HepG2 (cell line): ENCODE measurements around the gene UBR1. TPM values are rescaled to one million over a fixed set of nuclear protein-coding genes. Genes with fewer than 3 reads are reported as not detected.
A peak's percentile ranks its signal among the peaks of the same experiment; 100 is the strongest.

Experiments
- ATAC-seq: fragments of 200-7000 bp; cut with Tn5 transposase; 3 replicates; pipeline ENCODE4 v1.9.1; 2020; ENCODE audit warnings: mild to moderate bottlenecking, moderate library complexity
- BruUV-seq: library from RNA; stranded (reverse); fragments of 400-500 nt; replicated peaks from 2 replicates; lab custom pipeline; 2021; lab: Mats Ljungman, UMichigan
- CTCF ChIA-PET: fragments of 300-600 bp; formaldehyde crosslinking; extraction: SDS; loops from one replicate; lab custom pipeline; 2021; ENCODE audit warnings: low total read pairs, inconsistent platforms, low intra/inter-chr PET ratio; lab: Yijun Ruan, JAX
- POLR2A ChIA-PET: fragments of 350-600 bp; sonication (Branson Sonifier 250); formaldehyde crosslinking; loops from one replicate; lab custom pipeline; 2020; ENCODE audit warnings: antibody characterized with exemption, inconsistent platforms; lab: Yijun Ruan, JAX
- DNase-seq: peaks from one replicate; pipeline ENCODE4 v3.0.0-alpha.2; 2015; ENCODE audit warnings: low spot score
- FAIRE-seq: peaks from 3 replicates; lab custom pipeline; 2011; peaks lifted over from hg19 to GRCh38; lab: Jason Lieb, UNC
- H2AFZ ChIP-seq: one replicate; pipeline ENCODE4 v1.6.1; 2011; ENCODE audit warnings: low read length, inconsistent platforms
- H3K27ac ChIP-seq: fragments of 300-600 bp; 3 replicates; pipeline ENCODE4 v1.8.0; 2011; ENCODE audit warnings: mixed run types, mild to moderate bottlenecking, mixed read lengths, low read length, inconsistent platforms; ENCODE audit not compliant: insufficient read depth; ENCODE audit errors: extremely low read length
- H3K27me3 ChIP-seq, 2 experiments: fragments of 200-600 bp in 1 of 2; 2 replicates in 1 of 2; 3 replicates in 1 of 2; pipeline versions ENCODE4 v1.6.0 to v1.8.0; 2011; ENCODE audit warnings: low read length in 2 of 2, mild to moderate bottlenecking in 2 of 2, moderate library complexity in 2 of 2, inconsistent platforms in 1 of 2; ENCODE audit not compliant: insufficient read depth in 2 of 2, control insufficient read depth in 1 of 2
- H3K36me3 ChIP-seq, 2 experiments: fragments of 200-600 bp in 1 of 2; replicated peaks in 1 of 2; 2 replicates in 1 of 2; 3 replicates in 1 of 2; pipeline versions ENCODE4 v1.5.1 to v1.8.0; 2011; ENCODE audit warnings: low read length in 2 of 2, inconsistent platforms in 1 of 2; ENCODE audit not compliant: insufficient read depth in 2 of 2, control insufficient read depth in 1 of 2
- H3K4me1 ChIP-seq: 2 replicates; pipeline ENCODE4 v1.5.1; 2012; ENCODE audit warnings: low read length, inconsistent platforms; ENCODE audit not compliant: insufficient read depth
- H3K4me2 ChIP-seq: 2 replicates; pipeline ENCODE4 v1.6.0; 2011; ENCODE audit warnings: low read depth, low read length, inconsistent platforms
- H3K4me3 ChIP-seq, 3 experiments: fragments of 200-600 bp in 1 of 3; sonication (generic), shearing (Covaris generic) in 1 of 3; replicated peaks in 1 of 3; 2 replicates each; pipeline ENCODE4 v1.5.1; 2011 to 2016; ENCODE audit warnings: low read length in 3 of 3, inconsistent platforms in 2 of 3, low read depth in 2 of 3, mild to moderate bottlenecking in 2 of 3, control low read depth in 1 of 3, mixed read lengths in 1 of 3; ENCODE audit not compliant: insufficient read depth in 1 of 3
- H3K79me2 ChIP-seq: one replicate; pipeline ENCODE4 v1.6.1; 2011; ENCODE audit warnings: low read length, inconsistent platforms; ENCODE audit not compliant: insufficient read depth
- H3K9ac ChIP-seq: 2 replicates; pipeline ENCODE4 v1.6.0; 2011; ENCODE audit warnings: mild to moderate bottlenecking, low read depth, low read length, inconsistent platforms; ENCODE audit not compliant: insufficient read depth
- H3K9me3 ChIP-seq: 2 replicates; pipeline ENCODE4 v1.5.1; 2012; ENCODE audit warnings: mild to moderate bottlenecking, low read length
- H4K20me1 ChIP-seq: 2 replicates; pipeline ENCODE4 v1.6.0; 2011; ENCODE audit warnings: inconsistent platforms, mild to moderate bottlenecking, low read length, moderate library complexity; ENCODE audit not compliant: insufficient read depth
- ETV6 ChIP-seq: sonication (generic); formaldehyde crosslinking; conservative IDR thresholded peaks from 2 replicates; pipeline ENCODE4 v1.4.0; 2020; ENCODE audit warnings: missing genetic modification reagents
- FOXC1 ChIP-seq: sonication (generic); formaldehyde crosslinking; IDR thresholded peaks from 2 replicates; pipeline ENCODE4 v1.8.0; 2022; ENCODE audit warnings: mild to moderate bottlenecking, missing genetic modification reagents, borderline replicate concordance
- MAFF ChIP-seq: IDR thresholded peaks from 2 replicates; pipeline ENCODE4 v1.6.1; 2011; ENCODE audit warnings: low read depth, low read length, improper control_type of control experiment
- MAFK ChIP-seq, 2 experiments: IDR thresholded peaks in 1 of 2; conservative IDR thresholded peaks in 1 of 2; 2 replicates each; pipeline ENCODE4 v1.6.1; 2011; ENCODE audit warnings: improper control_type of control experiment in 2 of 2, low read length in 2 of 2
- MBNL3 ChIP-seq: fragments of 250-450 bp; sonication (Bioruptor Pico); conservative IDR thresholded peaks from 2 replicates; pipeline ENCODE4 v1.8.0; 2022; ENCODE audit warnings: mild to moderate bottlenecking, inconsistent platforms
- SP1 ChIP-seq, 2 experiments: fragments of 450-650 bp in 1 of 2; sonication (generic) in 1 of 2; formaldehyde crosslinking in 1 of 2; IDR thresholded peaks; 2 replicates each; pipeline versions ENCODE4 v1.4.0 to v1.6.1; 2016 to 2020; ENCODE audit warnings: missing genetic modification reagents in 1 of 2
- ZNF17 ChIP-seq: sonication (generic); formaldehyde crosslinking; IDR thresholded peaks from 2 replicates; pipeline ENCODE4 v1.5.0; 2020; ENCODE audit warnings: mild to moderate bottlenecking, missing genetic modification reagents
- ZNF33A ChIP-seq: sonication (generic); formaldehyde crosslinking; IDR thresholded peaks from 2 replicates; pipeline ENCODE4 v1.5.1; 2020; ENCODE audit warnings: missing genetic modification reagents, mild to moderate bottlenecking, moderate library complexity, borderline replicate concordance
- ZNF747 ChIP-seq: sonication (generic); formaldehyde crosslinking; IDR thresholded peaks from 2 replicates; pipeline ENCODE4 v1.8.1; 2023; ENCODE audit warnings: missing genetic modification reagents, mild to moderate bottlenecking, borderline replicate concordance
- WGBS: methylation state at CpG from one replicate; pipeline ENCODE4 v1.1.6; 2017; ENCODE audit warnings: low lambda C conversion rate; 5-methylcytosine and 5-hydroxymethylcytosine counted together
- in situ Hi-C: cut with HindIII; loops from 2 replicates; pipeline ENCODE4 v1.10.0; 2017; ENCODE audit warnings: low pct_unique_long_range_greater_than_20kb; ENCODE audit not compliant: extremely low pct_ligation_motif_present
- intact Hi-C: fragments of 100-400 bp; cut with micrococcal nuclease; formaldehyde crosslinking; loops from one replicate; pipeline ENCODE4 v1.10.0; 2022; ENCODE audit not compliant: unreplicated experiment
- polyA plus RNA-seq, 8 experiments: library from polyadenylated mRNA; depleted of rRNA in 3 of 8; stranded (reverse) in 7 of 8; unstranded in 1 of 8; fragments of >200 nt; fragmentation: Illumina TruSeq in 4 of 8; extraction: Trizol in 4 of 8; gene quantifications; 2 replicates each; pipeline versions ENCODE4 v1.2.1 to v1.2.3, GENCODE V29; 2011 to 2016; ENCODE audit warnings: low read depth in 4 of 8, missing spikeins in 1 of 8, mixed read lengths in 1 of 8; ENCODE audit not compliant: insufficient read depth in 1 of 8
- total RNA-seq, 5 experiments: library from RNA; depleted of rRNA; stranded (reverse); fragments of >200 nt; fragmentation: Illumina TruSeq; extraction: Trizol; gene quantifications; 2 replicates each; pipeline ENCODE4 v1.2.3, GENCODE V29; 2016; ENCODE audit warnings: low read depth in 1 of 5
- TF ChIP-seq, protein P1 (sequence below): sonication (generic); formaldehyde crosslinking; IDR thresholded peaks from 2 replicates; pipeline ENCODE4 v1.4.0; 2020; ENCODE audit warnings: missing genetic modification reagents, borderline replicate concordance

Gene UBR1
- total and polyA plus RNA-seq, 2 of the 13 experiments (the other 11 are each of a cell fraction or from before 2014, with no cell fraction given) = 6.4 to 18.0 TPM

DNA sequence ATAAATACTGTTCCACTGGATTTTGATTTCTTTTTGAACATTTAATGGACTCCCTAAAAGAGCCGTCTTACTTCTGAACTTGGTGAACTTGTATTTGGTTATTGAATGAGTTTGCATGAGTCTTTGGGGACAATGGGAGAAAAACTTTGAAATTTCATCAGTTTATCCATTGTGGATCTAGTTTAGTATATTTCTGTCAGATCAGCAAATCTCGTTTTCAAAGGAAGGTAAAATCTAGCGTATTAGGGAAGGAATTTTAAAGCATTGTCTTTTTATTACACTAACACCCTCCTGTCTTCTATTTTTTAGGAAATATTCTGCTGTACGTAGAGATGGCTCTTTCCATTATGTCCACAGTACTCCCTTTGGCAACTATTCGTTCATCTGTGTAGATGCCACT lies 40.3 kb upstream of the UBR1 start:
- ATAC-seq (no peak), DNase-seq (no peak), FAIRE-seq (no peak)
- 97% methylated on average over 5 of the region's 5 CpGs for WGBS
- H3K9me3 ChIP-seq = no peaks in the 10 kb centered on the region
- H3K4me3 ChIP-seq = no peak overlapping the region
- no peaks in the 10 kb centered on the region for H4K20me1 ChIP-seq
- no peak overlapping the region for H2AFZ ChIP-seq
- BruUV-seq = no TSS peak
- H3K27ac ChIP-seq = no peak overlapping the region
- H3K4me1 ChIP-seq = no peaks in the 10 kb centered on the region
- ChIA-PET POLR2A (no interaction called here), CTCF (no interaction called here)
- no peak overlapping the region for H3K9ac ChIP-seq
- no peak overlapping the region for H3K4me2 ChIP-seq
- in situ Hi-C loops = no loop called here
- H3K79me2 ChIP-seq = no peaks in the 10 kb centered on the region
- peaks cover 2 to 42% of the 10 kb centered on the region in 2 experiments for H3K36me3 ChIP-seq
- TF ChIP-seq MAFK (conservative IDR thresholded peaks at IDR 0.05 in 1 of 2, IDR thresholded peaks at IDR 0.05 in 1 of 2; ENCODE audit: low read length in 2 of 2) = peak; percentile 88 to 94
- no peak for TF ChIP-seq SP1 (IDR thresholded peaks at IDR 0.05)
- TF ChIP-seq SP1 (CRISPR knock-in tag; IDR thresholded peaks at IDR 0.05) = no peak
- peak; percentile 92 for TF ChIP-seq MAFF
- TF ChIP-seq ZNF33A (CRISPR knock-in tag) = no peak
- no peak for TF ChIP-seq FOXC1 (CRISPR knock-in tag)
- H3K27me3 ChIP-seq = no peaks in the 10 kb centered on the region; a peak in 1 of 5 replicates
- intact Hi-C loops = no loop called here

DNA sequence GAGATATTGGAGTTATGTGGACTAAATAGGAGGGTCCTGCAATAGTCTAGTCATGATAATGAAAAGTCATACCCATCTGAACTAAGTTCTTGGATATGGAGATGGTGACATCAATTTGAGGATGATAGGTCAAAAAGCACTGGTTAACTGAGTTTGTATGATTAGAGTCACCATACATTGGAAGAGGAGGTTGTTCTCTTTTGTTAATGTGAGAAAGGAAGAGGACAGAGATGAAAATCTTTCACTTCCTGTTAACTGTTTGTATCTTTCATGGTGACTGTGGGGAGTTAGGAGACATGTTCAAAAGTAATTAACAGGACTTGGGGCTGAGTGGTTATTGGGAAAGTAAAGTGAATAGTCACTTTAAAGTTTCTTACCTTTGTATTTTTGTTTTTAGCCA lies 38.7 kb upstream of the UBR1 start:
- intact Hi-C loops = no loop called here
- POLR2A ChIA-PET = no interaction called here
- Histone ChIP-seq H3K36me3 (peaks cover 2 to 51% of the 10 kb centered on the region in 2 experiments; a peak in 4 of 5 replicates), H3K4me3 (no peak overlapping the region), H3K27me3 (no peaks in the 10 kb centered on the region; a peak in 1 of 5 replicates), H3K4me2 (no peak overlapping the region), H3K27ac (no peak overlapping the region), H2AFZ (no peak overlapping the region), H3K4me1 (no peaks in the 10 kb centered on the region), H3K79me2 (no peaks in the 10 kb centered on the region), H3K9me3 (no peaks in the 10 kb centered on the region), H4K20me1 (no peaks in the 10 kb centered on the region), H3K9ac (no peak overlapping the region)
- CTCF ChIA-PET = no interaction called here
- FAIRE-seq = no peak
- no peak for ATAC-seq
- in situ Hi-C loops = no loop called here
- DNase-seq = no peak
- BruUV-seq = no TSS peak
- TF ChIP-seq, protein P1, sequence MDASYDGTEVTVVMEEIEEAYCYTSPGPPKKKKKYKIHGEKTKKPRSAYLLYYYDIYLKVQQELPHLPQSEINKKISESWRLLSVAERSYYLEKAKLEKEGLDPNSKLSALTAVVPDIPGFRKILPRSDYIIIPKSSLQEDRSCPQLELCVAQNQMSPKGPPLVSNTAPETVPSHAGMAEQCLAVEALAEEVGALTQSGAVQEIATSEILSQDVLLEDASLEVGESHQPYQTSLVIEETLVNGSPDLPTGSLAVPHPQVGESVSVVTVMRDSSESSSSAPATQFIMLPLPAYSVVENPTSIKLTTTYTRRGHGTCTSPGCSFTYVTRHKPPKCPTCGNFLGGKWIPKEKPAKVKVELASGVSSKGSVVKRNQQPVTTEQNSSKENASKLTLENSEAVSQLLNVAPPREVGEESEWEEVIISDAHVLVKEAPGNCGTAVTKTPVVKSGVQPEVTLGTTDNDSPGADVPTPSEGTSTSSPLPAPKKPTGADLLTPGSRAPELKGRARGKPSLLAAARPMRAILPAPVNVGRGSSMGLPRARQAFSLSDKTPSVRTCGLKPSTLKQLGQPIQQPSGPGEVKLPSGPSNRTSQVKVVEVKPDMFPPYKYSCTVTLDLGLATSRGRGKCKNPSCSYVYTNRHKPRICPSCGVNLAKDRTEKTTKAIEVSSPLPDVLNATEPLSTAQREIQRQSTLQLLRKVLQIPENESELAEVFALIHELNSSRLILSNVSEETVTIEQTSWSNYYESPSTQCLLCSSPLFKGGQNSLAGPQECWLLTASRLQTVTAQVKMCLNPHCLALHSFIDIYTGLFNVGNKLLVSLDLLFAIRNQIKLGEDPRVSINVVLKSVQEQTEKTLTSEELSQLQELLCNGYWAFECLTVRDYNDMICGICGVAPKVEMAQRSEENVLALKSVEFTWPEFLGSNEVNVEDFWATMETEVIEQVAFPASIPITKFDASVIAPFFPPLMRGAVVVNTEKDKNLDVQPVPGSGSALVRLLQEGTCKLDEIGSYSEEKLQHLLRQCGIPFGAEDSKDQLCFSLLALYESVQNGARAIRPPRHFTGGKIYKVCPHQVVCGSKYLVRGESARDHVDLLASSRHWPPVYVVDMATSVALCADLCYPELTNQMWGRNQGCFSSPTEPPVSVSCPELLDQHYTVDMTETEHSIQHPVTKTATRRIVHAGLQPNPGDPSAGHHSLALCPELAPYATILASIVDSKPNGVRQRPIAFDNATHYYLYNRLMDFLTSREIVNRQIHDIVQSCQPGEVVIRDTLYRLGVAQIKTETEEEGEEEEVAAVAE (CRISPR knock-in tag) = no peak
- TF ChIP-seq ZNF17 (CRISPR knock-in tag) (no peak), MBNL3 (CRISPR knock-in tag) (no peak), ZNF747 (CRISPR knock-in tag) (no peak), ETV6 (no peak)
